Gastrocnemius medialis (tissue), 4 donors: ENCODE measurements around the gene RNF213. TPM values are rescaled to one million over a fixed set of nuclear protein-coding genes. Genes with fewer than 3 reads are reported as not detected.
"Not testable (repeated sequence)": the region's sequence is repeated elsewhere in the genome, so short reads cannot be mapped to it uniquely, and the experiment has no call there.

Experiments used
- ATAC-seq, 2 donors: fragments of 150-250 bp; one replicate each; pipeline ENCODE4 v1.9.1; 2016
- DNase-seq, 2 donors: peaks; one replicate each; pipeline ENCODE4 v3.0.0-alpha.2; 2019
- H3K27ac ChIP-seq, 4 donors: fragments of 200-600 bp; sonication (generic); 1 replicate in 1 of 4; 2 replicates in 3 of 4; pipeline ENCODE4 v1.5.1; 2016 to 2018; ENCODE audit warnings: mild to moderate bottlenecking in 2 of 4, moderate library complexity in 1 of 4
- H3K27me3 ChIP-seq, 3 donors: fragments of 200-600 bp; sonication (generic) in 2 of 3; 1 replicate in 1 of 3; 2 replicates in 2 of 3; pipeline versions ENCODE4 v1.5.1 to v1.6.0; 2016 to 2019; ENCODE audit warnings: mild to moderate bottlenecking in 1 of 3, moderate library complexity in 1 of 3
- H3K36me3 ChIP-seq, 2 donors: fragments of 200-600 bp; sonication (generic) in 1 of 2; one replicate each; pipeline ENCODE4 v1.5.1; 2017 to 2018
- H3K4me1 ChIP-seq, 2 donors: fragments of 200-600 bp; sonication (generic) in 1 of 2; one replicate each; pipeline ENCODE4 v1.5.1; 2016 to 2017; ENCODE audit warnings: mild to moderate bottlenecking in 2 of 2
- H3K4me3 ChIP-seq, 4 donors: fragments of 200-600 bp; sonication (generic) in 3 of 4; 1 replicate in 1 of 4; 2 replicates in 3 of 4; pipeline ENCODE4 v1.5.1; 2016 to 2019; ENCODE audit warnings: mild to moderate bottlenecking in 2 of 4
- H3K9me3 ChIP-seq, 3 donors: fragments of 200-600 bp; sonication (generic) in 2 of 3; 1 replicate in 1 of 3; 2 replicates in 2 of 3; pipeline ENCODE4 v1.5.1; 2016 to 2019
- POLR2A ChIP-seq, 2 donors: fragments of 450-650 bp; IDR thresholded peaks; one replicate each; pipeline ENCODE4 v1.6.1; 2017; ENCODE audit warnings: antibody characterized with exemption in 2 of 2, mild to moderate bottlenecking in 2 of 2, moderate library complexity in 2 of 2
- in situ Hi-C, 4 donors: fragments of 200-750 bp; cut with MboI; loops; one replicate each; pipeline versions ENCODE4 v1.15.0 to v1.8.0; 2017; ENCODE audit warnings: low sequenced_read_pairs in 4 of 4
- intact Hi-C: fragments of 100-400 bp; cut with DNase I; formaldehyde crosslinking; loops from one replicate; pipeline ENCODE4 v1.15.1; 2023; ENCODE audit warnings: low total_unique reads
- total RNA-seq, 4 donors: library from RNA; depleted of rRNA; stranded (reverse); fragments of >200 nt; gene quantifications; one replicate each; pipeline versions ENCODE4 v1.1.0 to v1.2.3, GENCODE V29; 2016
- TF ChIP-seq, protein P1 (sequence below), 5 experiments: fragments of 450-650 bp in 3 of 5; fragments of 200-600 bp in 2 of 5; sonication (generic) in 2 of 5; IDR thresholded peaks in 4 of 5; conservative IDR thresholded peaks in 1 of 5; 1 replicate in 4 of 5; 2 replicates in 1 of 5; pipeline ENCODE4 v1.5.1; 2016 to 2019; ENCODE audit warnings: antibody characterized with exemption in 5 of 5, mild to moderate bottlenecking in 3 of 5, moderate library complexity in 3 of 5

Gene RNF213
- total RNA-seq, 4 donors from 2014 or later = 24.1 to 51.8 (median 28.6) TPM

DNA sequence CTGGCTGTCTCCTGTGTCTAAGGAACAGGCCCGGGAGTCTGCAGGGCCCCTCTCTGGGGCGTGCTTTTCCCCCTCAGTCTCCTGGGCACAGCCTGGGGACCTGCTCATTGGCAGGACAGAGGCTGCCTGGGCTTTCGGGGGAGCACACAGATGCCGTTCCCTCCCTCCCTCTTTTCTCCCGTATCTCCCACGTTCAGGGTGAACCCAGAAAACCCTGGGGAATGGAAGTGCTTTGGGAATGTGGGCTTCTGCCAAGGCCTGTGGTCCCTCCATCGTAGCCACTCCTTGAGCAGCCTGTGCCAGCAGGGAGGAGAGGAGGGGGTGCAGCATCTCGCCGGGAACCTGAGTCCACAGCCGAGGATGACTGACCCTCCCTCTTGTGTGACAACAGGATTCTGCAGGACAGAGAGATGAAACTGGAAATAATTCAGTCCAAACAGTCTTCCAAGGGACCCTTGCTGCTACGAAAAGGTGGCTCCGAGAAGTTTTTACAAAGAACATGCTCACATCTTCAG is 52.0 kb downstream of the RNF213 start:
- DNase-seq (no peak), ATAC-seq (no peak)
- intact Hi-C loops = no loop called here
- TF ChIP-seq POLR2A (IDR thresholded peaks at IDR 0.05) = no peak
- TF ChIP-seq, protein P1, sequence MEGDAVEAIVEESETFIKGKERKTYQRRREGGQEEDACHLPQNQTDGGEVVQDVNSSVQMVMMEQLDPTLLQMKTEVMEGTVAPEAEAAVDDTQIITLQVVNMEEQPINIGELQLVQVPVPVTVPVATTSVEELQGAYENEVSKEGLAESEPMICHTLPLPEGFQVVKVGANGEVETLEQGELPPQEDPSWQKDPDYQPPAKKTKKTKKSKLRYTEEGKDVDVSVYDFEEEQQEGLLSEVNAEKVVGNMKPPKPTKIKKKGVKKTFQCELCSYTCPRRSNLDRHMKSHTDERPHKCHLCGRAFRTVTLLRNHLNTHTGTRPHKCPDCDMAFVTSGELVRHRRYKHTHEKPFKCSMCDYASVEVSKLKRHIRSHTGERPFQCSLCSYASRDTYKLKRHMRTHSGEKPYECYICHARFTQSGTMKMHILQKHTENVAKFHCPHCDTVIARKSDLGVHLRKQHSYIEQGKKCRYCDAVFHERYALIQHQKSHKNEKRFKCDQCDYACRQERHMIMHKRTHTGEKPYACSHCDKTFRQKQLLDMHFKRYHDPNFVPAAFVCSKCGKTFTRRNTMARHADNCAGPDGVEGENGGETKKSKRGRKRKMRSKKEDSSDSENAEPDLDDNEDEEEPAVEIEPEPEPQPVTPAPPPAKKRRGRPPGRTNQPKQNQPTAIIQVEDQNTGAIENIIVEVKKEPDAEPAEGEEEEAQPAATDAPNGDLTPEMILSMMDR (IDR thresholded peaks at IDR 0.05 in 4 of 5, conservative IDR thresholded peaks at IDR 0.05 in 1 of 5) = no peak
- Histone ChIP-seq H3K27ac (no peak overlapping the region), H3K9me3 (no peaks in the 10 kb centered on the region), H3K4me1 (no peaks in the 10 kb centered on the region), H3K27me3 (no peaks in the 10 kb centered on the region), H3K4me3 (no peak overlapping the region), H3K36me3 (peaks cover 0 to 71% of the 10 kb centered on the region in 2 donors)
- in situ Hi-C loops = no loop called here

DNA sequence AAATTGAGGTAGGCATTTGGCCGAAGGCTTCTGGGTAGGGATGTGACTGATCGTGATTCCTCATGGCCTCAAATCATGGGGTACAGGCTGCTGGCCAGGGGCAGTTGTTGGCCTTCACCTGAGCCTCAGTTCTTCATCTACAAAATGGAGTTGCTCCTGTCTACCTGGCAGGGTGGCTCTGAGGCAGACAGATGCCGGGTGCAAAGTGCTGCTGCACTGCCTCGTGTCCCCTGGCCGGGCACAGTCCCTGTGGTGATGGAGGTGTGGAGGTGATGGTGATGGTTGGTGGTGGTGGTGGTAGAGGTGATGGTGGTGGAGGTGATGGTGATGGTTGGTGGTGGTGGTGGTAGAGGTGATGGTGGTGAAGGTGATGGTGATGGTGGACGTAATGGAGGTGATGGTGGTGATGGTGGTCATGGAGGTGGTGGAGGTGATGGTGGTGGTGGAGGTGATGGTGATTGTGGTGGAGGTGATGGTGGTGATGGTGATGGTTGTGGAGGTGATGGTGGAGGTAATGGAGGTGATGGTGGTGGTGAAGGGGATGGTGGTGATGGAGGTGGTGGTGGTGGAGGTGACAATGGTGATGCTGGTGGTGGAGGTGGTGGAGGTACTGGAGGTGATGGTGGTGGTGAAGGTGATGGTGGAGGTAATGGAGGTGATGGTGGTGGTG is 52.6 kb downstream of the RNF213 start:
- intact Hi-C loops (no loop called here), in situ Hi-C loops (no loop called here)
- no peak overlapping the region for H3K27ac ChIP-seq
- H3K9me3 ChIP-seq = no peaks in the 10 kb centered on the region
- no peak for DNase-seq
- peaks cover 0 to 71% of the 10 kb centered on the region in 2 donors for H3K36me3 ChIP-seq
- no peaks in the 10 kb centered on the region for H3K4me1 ChIP-seq
- ATAC-seq = no peak
- no peak overlapping the region for H3K4me3 ChIP-seq
- H3K27me3 ChIP-seq = no peaks in the 10 kb centered on the region
- no peak for TF ChIP-seq POLR2A (IDR thresholded peaks at IDR 0.05)
- TF ChIP-seq, protein P1 (IDR thresholded peaks at IDR 0.05 in 4 of 5, conservative IDR thresholded peaks at IDR 0.05 in 1 of 5) = no peak

DNA sequence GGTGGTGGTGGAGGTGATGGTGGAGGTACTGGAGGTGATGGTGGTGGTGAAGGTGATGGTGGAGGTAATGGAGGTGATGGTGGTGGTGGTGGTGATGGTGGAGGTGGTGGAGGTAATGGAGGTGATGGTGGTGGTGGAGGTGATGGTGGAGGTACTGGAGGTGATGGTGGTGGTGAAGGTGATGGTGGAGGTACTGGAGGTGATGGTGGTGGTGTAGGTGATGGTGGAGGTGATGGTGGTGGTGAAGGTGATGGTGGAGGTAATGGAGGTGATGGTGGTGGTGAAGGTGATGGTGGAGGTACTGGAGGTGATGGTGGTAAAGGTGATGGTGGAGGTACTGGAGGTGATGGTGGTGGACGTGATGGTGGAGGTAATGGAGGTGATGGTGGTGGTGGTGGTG is 53.3 kb downstream of the RNF213 start:
- in situ Hi-C loops, H3K9me3 ChIP-seq: not testable (repeated sequence)
- peaks cover 0 to 66% of the 10 kb centered on the region in 2 donors for H3K36me3 ChIP-seq

DNA sequence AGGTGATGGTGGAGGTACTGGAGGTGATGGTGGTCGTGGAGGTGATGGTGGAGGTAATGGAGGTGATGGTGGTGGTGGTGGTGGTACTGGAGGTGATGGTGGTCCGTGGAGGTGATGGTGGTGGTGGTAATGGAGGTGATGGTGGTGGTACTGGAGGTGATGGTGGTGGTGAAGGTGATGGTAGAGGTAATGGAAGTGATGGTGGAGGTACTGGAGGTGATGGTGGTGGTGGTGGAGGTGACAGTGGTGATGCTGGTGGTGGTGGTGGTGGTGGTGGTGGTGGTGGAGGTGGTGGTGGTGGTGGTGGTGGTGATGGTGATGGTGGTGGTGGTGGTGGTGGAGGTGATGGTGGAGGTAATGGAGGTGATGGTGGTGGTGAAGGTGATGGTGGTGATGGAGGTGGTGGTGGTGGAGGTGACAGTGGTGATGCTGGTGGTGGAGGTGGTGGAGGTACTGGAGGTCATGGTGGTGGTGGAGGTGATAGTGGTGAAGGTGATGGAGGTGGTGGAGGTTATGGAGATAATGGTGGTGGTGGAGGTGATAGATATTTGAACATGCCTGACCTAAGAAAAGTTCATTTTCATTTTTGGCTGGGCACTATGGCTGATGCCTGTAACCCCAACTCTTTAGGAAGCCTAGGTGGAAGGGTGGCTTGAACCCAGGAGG is 55.0 kb downstream of the RNF213 start:
- in situ Hi-C loops = no loop called here
- no peak overlapping the region for H3K4me3 ChIP-seq
- ATAC-seq (no peak), DNase-seq (no peak)
- peaks cover 0 to 65% of the 10 kb centered on the region in 2 donors for H3K36me3 ChIP-seq
- no peaks in the 10 kb centered on the region for H3K9me3 ChIP-seq
- TF ChIP-seq POLR2A (IDR thresholded peaks at IDR 0.05) = no peak
- TF ChIP-seq, protein P1 (IDR thresholded peaks at IDR 0.05 in 4 of 5, conservative IDR thresholded peaks at IDR 0.05 in 1 of 5) = no peak
- H3K4me1 ChIP-seq = no peaks in the 10 kb centered on the region
- no peaks in the 10 kb centered on the region for H3K27me3 ChIP-seq
- no peak overlapping the region for H3K27ac ChIP-seq
- intact Hi-C loops = no loop called here

More for the DNA sequence above, 53.3 kb downstream of the RNF213 start:
- H3K4me1 ChIP-seq, intact Hi-C loops, ATAC-seq, DNase-seq, H3K4me3 ChIP-seq, H3K27ac ChIP-seq, H3K27me3 ChIP-seq: not testable (repeated sequence)

DNA sequence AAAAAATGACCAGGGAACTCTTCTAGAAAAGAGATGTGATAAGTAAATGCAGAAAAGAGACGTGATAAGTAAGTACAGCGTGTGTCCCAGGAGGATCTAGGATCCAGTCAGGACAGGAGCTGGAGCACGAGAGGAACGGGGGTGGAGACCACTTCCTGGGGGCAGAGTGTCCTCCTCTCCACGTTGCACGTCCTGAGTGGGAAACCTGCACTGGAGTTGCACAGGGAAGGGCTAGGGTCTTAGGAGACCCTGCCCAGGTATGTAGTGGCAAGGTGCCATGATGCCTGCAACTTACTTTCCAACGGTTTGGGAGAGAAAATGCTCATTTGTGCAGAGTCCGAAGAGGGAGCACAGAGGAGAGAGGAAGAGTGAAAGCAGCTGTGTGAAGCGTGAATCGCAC is 55.8 kb downstream of the RNF213 start:
- peaks cover 0 to 65% of the 10 kb centered on the region in 2 donors for H3K36me3 ChIP-seq
- TF ChIP-seq, protein P1 (IDR thresholded peaks at IDR 0.05 in 4 of 5, conservative IDR thresholded peaks at IDR 0.05 in 1 of 5) = no peak
- TF ChIP-seq POLR2A (IDR thresholded peaks at IDR 0.05) = no peak
- in situ Hi-C loops = no loop called here
- H3K4me1 ChIP-seq = no peaks in the 10 kb centered on the region
- no peak overlapping the region for H3K4me3 ChIP-seq
- intact Hi-C loops = no loop called here
- H3K27ac ChIP-seq = no peak overlapping the region
- ATAC-seq = no peak
- DNase-seq = no peak
- no peaks in the 10 kb centered on the region for H3K9me3 ChIP-seq
- no peaks in the 10 kb centered on the region for H3K27me3 ChIP-seq
